Measurements from ENCODE around the gene FAM90A1. TPM values are rescaled to one million over a fixed set of nuclear protein-coding genes. Genes with fewer than 3 reads are reported as not detected.
"Not testable (repeated sequence)": the region's sequence is repeated elsewhere in the genome, so short reads cannot be mapped to it uniquely, and the experiment has no call there.

FAM90A1 gene
- 0.20 and 0.22 TPM in 2 replicates for polyA plus RNA-seq (2011; rRNA removed)
- 0.09 and 0.10 TPM in 2 replicates for polyA minus RNA-seq (2011; rRNA and poly(A)+ RNA removed)

DNA sequence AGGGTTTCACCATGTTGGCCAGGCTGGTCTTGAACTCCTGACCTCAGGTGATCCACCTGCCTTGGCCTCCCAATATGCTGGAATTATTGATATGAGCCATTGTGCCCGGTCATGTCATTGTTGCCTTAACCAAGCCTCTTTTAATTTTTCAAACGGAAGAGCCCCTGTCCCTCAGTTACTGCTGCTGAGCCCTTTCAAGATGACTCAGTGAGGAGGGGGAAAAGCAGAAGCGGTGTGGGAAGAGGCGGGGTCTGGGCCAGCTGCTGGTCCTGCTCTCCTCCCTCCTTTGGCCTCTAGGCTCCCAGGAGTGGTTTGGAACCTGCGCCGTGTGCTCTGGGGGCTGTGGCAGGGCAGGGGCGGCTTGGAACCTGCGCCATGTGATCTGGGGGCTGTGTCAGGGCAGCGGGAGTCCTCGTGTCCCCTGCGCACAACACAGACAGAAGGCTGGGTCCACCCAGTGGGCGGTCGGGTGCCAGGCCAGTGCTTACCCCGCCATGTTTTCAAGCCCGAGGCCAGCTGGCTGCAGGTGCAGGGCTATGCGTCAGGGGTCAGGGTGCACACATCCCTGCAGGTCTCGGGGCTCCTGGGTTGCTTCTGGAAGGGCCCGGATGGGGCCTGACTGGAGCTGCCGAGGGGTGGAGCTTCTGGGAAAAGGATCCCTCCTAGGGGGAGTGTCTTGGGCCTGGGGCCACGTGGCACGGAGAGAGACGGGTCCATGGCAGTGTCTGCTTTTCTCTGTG lies at the start of gene FAM90A1:
Gene FAM90A1, minus strand, starts transcription at position 627 of the 740 bp plus-strand sequence. CDS start 2,786 bp downstream, outside the sequence.
- CTCF ChIA-PET; POLR2A ChIA-PET; DNase-seq (ENCODE audit: low read depth): not testable (repeated sequence)

GRCh38 chr12:8276397-8276796 lies 49.0 kb upstream of the FAM90A1 start:
- DNase-seq (ENCODE audit: low read depth); POLR2A ChIA-PET; H3K36me3 ChIP-seq (ENCODE audit: control insufficient read depth, insufficient read depth, low read length); H3K27me3 ChIP-seq (ENCODE audit: control insufficient read depth, insufficient read depth, low read length); CTCF ChIA-PET; H3K4me3 ChIP-seq (ENCODE audit: low read depth, low read length): not testable (repeated sequence)

More for the DNA sequence above, at the start of gene FAM90A1:
- H3K27me3 ChIP-seq (ENCODE audit: control insufficient read depth, insufficient read depth, low read length); H3K36me3 ChIP-seq (ENCODE audit: control insufficient read depth, insufficient read depth, low read length): not testable (repeated sequence)
- H3K4me3 ChIP-seq (ENCODE audit: low read depth, low read length) = peak within 1 kb of the TSS; percentile 29

- H3K36me3 ChIP-seq (ENCODE audit: control insufficient read depth, insufficient read depth, low read length); DNase-seq (ENCODE audit: low read depth); H3K27me3 ChIP-seq (ENCODE audit: control insufficient read depth, insufficient read depth, low read length); CTCF ChIA-PET; POLR2A ChIA-PET; H3K4me3 ChIP-seq (ENCODE audit: low read depth, low read length): not testable (repeated sequence)
These were observed 39.3 kb upstream of the FAM90A1 start for GRCh38 chr12:8266706-8267105.

- POLR2A ChIA-PET; H3K4me3 ChIP-seq (ENCODE audit: low read depth, low read length); H3K27me3 ChIP-seq (ENCODE audit: control insufficient read depth, insufficient read depth, low read length); CTCF ChIA-PET; H3K36me3 ChIP-seq (ENCODE audit: control insufficient read depth, insufficient read depth, low read length); DNase-seq (ENCODE audit: low read depth): not testable (repeated sequence)
These were observed 36.8 kb upstream of the FAM90A1 start for GRCh38 chr12:8264236-8264635.

DNA sequence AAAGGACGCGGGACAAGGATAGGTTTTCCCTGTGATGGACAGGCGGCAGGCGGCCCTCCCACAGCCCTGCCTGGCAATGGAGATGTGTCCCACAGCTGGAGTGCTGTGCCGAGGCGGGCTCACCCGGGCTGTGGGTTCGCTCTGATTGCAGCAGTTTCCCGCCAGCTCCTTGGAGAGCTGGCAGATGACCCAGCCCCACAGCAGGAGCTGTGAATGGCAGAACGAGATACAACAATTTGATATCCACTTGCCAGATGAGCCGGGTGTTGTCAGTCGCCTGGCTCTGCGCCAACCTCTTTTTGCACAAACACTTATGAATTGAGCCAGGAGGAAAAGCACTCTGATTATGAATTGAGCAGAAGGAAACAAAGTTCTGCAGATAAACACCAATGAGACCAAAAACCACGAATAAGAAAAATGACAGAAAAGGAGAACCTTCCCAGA lies 33.7 kb upstream of the FAM90A1 start:
- H3K27me3 ChIP-seq (ENCODE audit: control insufficient read depth, insufficient read depth, low read length); CTCF ChIA-PET; H3K4me3 ChIP-seq (ENCODE audit: low read depth, low read length); DNase-seq (ENCODE audit: low read depth); H3K36me3 ChIP-seq (ENCODE audit: control insufficient read depth, insufficient read depth, low read length); POLR2A ChIA-PET: not testable (repeated sequence)

DNA sequence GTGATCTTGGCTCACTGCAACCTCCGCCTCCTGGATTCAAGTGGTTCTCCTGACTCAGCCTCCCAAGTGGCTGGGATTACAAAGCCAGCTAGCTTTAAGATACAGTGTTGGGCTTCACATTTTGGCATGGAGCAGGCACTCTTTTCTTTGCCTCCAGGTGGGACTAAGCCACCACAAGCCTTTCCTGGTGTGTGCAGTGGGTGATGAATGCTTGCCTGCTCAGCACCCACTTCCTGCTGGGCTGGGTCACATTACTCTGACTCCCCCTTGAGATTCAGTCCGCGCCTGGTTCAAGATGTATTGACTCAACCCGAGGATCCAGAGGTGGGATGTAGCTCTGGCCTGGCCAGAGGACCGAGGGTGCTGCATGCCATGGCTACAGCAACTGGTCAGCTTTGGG lies 28.9 kb upstream of the FAM90A1 start:
- H3K4me3 ChIP-seq (ENCODE audit: low read depth, low read length); DNase-seq (ENCODE audit: low read depth); H3K27me3 ChIP-seq (ENCODE audit: control insufficient read depth, insufficient read depth, low read length); POLR2A ChIA-PET; H3K36me3 ChIP-seq (ENCODE audit: control insufficient read depth, insufficient read depth, low read length); CTCF ChIA-PET: not testable (repeated sequence)

GRCh38 chr12:8254705-8255104 lies 27.3 kb upstream of the FAM90A1 start:
- DNase-seq (ENCODE audit: low read depth); H3K36me3 ChIP-seq (ENCODE audit: control insufficient read depth, insufficient read depth, low read length); H3K27me3 ChIP-seq (ENCODE audit: control insufficient read depth, insufficient read depth, low read length); H3K4me3 ChIP-seq (ENCODE audit: low read depth, low read length); CTCF ChIA-PET; POLR2A ChIA-PET: not testable (repeated sequence)

DNA sequence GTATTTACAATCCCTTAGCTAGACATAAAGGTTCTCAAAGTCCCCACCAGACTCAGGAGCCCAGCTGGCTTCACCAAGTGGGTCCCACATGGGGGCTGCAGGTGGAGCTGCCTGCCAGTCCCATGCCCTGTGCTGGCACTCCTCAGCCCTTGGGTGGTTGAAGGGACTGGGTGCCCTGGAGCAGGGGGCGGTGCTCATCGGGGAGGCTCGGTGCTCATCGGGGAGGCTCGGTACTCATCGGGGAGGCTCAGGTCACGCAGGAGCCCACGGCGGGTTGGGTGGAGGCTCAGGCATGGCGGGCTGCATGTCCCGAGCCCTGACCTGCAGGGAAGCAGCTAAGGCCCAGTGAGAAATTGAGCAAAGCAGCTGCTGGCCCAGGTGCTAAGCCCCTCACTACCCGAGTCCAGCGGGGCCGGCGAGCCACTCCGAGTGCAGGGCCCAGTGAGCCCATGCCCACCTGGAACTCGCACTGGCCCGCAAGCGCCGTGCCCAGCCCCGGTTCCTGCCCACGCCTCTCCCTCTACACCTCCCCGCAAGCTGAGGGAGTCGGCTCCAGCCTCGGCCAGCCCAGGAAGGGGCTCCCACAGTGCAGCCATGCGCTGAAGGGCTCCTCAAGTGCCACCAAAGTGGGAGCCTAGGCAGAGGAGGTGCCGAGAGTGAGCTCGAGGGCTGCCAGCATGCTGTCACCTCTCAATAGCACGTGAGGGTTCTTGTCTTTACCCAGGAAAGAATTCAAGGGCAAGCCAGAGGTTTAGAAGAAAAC lies 24.8 kb upstream of the FAM90A1 start:
- H3K27me3 ChIP-seq (ENCODE audit: control insufficient read depth, insufficient read depth, low read length); DNase-seq (ENCODE audit: low read depth); H3K4me3 ChIP-seq (ENCODE audit: low read depth, low read length); CTCF ChIA-PET; H3K36me3 ChIP-seq (ENCODE audit: control insufficient read depth, insufficient read depth, low read length); POLR2A ChIA-PET: not testable (repeated sequence)

GRCh38 chr12:8251616-8252015 lies 24.2 kb upstream of the FAM90A1 start:
- POLR2A ChIA-PET; H3K4me3 ChIP-seq (ENCODE audit: low read depth, low read length); CTCF ChIA-PET: not testable (repeated sequence)

GRCh38 chr12:8246941-8247535 lies 19.6 kb upstream of the FAM90A1 start:
- DNase-seq (ENCODE audit: low read depth); H3K27me3 ChIP-seq (ENCODE audit: control insufficient read depth, insufficient read depth, low read length); H3K4me3 ChIP-seq (ENCODE audit: low read depth, low read length); POLR2A ChIA-PET; H3K36me3 ChIP-seq (ENCODE audit: control insufficient read depth, insufficient read depth, low read length): not testable (repeated sequence)
- CTCF ChIA-PET = interaction anchor here (0.8 kb wide), 1 partner anchor 9 kb away, joined by 3 read pairs; no protein-coding TSS in a partner anchor

More at GRCh38 chr12:8251616-8252015, 24.2 kb upstream of the FAM90A1 start:
- DNase-seq (ENCODE audit: low read depth); H3K27me3 ChIP-seq (ENCODE audit: control insufficient read depth, insufficient read depth, low read length); H3K36me3 ChIP-seq (ENCODE audit: control insufficient read depth, insufficient read depth, low read length): not testable (repeated sequence)

DNA sequence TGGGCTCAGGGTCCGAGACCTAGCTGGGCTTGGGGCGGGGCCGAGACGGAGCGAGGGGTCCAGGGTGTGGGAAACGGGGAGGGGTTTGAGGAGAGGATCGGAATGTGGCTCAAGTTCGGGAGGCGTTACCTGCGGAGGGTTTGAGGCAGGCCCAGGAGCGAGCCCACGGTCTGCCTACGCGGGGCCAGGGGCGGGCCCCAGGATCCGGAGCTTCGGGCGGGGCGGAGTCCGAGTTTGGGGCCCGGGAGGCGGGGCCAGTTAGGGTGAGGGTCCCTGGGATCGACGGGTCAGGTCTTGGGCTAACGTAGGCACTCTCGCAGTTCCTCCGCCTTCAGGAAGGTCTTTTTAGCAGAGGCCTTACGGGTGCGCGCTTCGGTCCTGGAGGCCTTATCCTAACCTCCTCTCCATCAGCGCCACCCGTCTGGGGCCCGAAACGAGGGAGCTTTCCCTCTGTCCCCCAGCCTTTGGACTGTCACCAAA lies 16.3 kb upstream of the FAM90A1 start:
- H3K4me3 ChIP-seq (ENCODE audit: low read depth, low read length) = peak overlapping the region; percentile 59
- H3K36me3 ChIP-seq (ENCODE audit: control insufficient read depth, insufficient read depth, low read length); H3K27me3 ChIP-seq (ENCODE audit: control insufficient read depth, insufficient read depth, low read length); DNase-seq (ENCODE audit: low read depth); POLR2A ChIA-PET: not testable (repeated sequence)
- CTCF ChIA-PET = interaction anchor here (0.9 to 1.0 kb wide), 2 partner anchors 134 to 147 kb away, joined by 3 read pairs; no protein-coding TSS in a partner anchor

GRCh38 chr12:8242880-8243681 lies 15.7 kb upstream of the FAM90A1 start:
- peak overlapping the region; percentile 87 for H3K4me3 ChIP-seq (ENCODE audit: low read depth, low read length)
- ChIA-PET POLR2A (interaction anchor here (0.6 kb wide), 1 partner anchor 11 kb away, joined by 3 read pairs; no protein-coding TSS in a partner anchor), CTCF (interaction anchor here (0.9 to 1.0 kb wide), 2 partner anchors 133 to 147 kb away, joined by 3 read pairs; no protein-coding TSS in a partner anchor)
- DNase-seq (ENCODE audit: low read depth) = peak; percentile 79
- not testable (repeated sequence) for H3K27me3 ChIP-seq (ENCODE audit: control insufficient read depth, insufficient read depth, low read length); H3K36me3 ChIP-seq (ENCODE audit: control insufficient read depth, insufficient read depth, low read length)

Measured in BJ (cell line).